ENCODE measurements around the gene TLE3.

TLE3 gene

GRCh38 chr15:70029297-70029701 lies 68.4 kb downstream of the TLE3 start:
- no peak for DNase-seq (ENCODE audit: low read depth in 2 of 2)

- no peak for DNase-seq (ENCODE audit: low read depth in 2 of 2)
These were observed 70.2 kb downstream of the TLE3 start for GRCh38 chr15:70027518-70027917.

- no peak for DNase-seq (ENCODE audit: low read depth in 2 of 2)
These were observed 70.7 kb downstream of the TLE3 start for GRCh38 chr15:70026991-70027390.

- DNase-seq (ENCODE audit: low read depth in 2 of 2): no peak
These were observed 72.1 kb downstream of the TLE3 start for GRCh38 chr15:70025413-70026296.

GRCh38 chr15:70024521-70024920 lies 73.2 kb downstream of the TLE3 start:
- DNase-seq (ENCODE audit: low read depth in 2 of 2): no peak

GRCh38 chr15:70023769-70024491 lies 73.8 kb downstream of the TLE3 start:
- DNase-seq (ENCODE audit: low read depth in 2 of 2): no peak

GRCh38 chr15:70023064-70023768 lies 74.5 kb downstream of the TLE3 start:
- DNase-seq (ENCODE audit: low read depth in 2 of 2): peak; percentile 7 to 28

GRCh38 chr15:70020229-70020628 lies 77.5 kb downstream of the TLE3 start:
- no peak for DNase-seq (ENCODE audit: low read depth in 2 of 2)

GRCh38 chr15:70018646-70019600 lies 78.8 kb downstream of the TLE3 start:
- no peak for DNase-seq (ENCODE audit: low read depth in 2 of 2)

GRCh38 chr15:70017801-70018200 lies 79.9 kb downstream of the TLE3 start:
- DNase-seq (ENCODE audit: low read depth in 2 of 2): no peak

GRCh38 chr15:70017025-70017424 lies 80.7 kb downstream of the TLE3 start:
- no peak for DNase-seq (ENCODE audit: low read depth in 2 of 2)

GRCh38 chr15:70016511-70016994 lies 81.2 kb downstream of the TLE3 start:
- DNase-seq (ENCODE audit: low read depth in 2 of 2): no peak

- DNase-seq (ENCODE audit: low read depth in 2 of 2): no peak
These were observed 82.7 kb downstream of the TLE3 start for GRCh38 chr15:70014860-70015490.

GRCh38 chr15:70014331-70014730 lies 83.4 kb downstream of the TLE3 start:
- no peak for DNase-seq (ENCODE audit: low read depth in 2 of 2)

- DNase-seq (ENCODE audit: low read depth in 2 of 2): no peak
These were observed 83.9 kb downstream of the TLE3 start for GRCh38 chr15:70013656-70014313.

- no peak for DNase-seq (ENCODE audit: low read depth in 2 of 2)
These were observed 84.8 kb downstream of the TLE3 start for GRCh38 chr15:70012895-70013294.

GRCh38 chr15:70008697-70009290 lies 88.9 kb downstream of the TLE3 start:
- DNase-seq (ENCODE audit: low read depth in 2 of 2): no peak

GRCh38 chr15:70006259-70007147 lies 91.2 kb downstream of the TLE3 start:
- no peak for DNase-seq (ENCODE audit: low read depth in 2 of 2)

- no peak for DNase-seq (ENCODE audit: low read depth in 2 of 2)
These were observed 92.9 kb downstream of the TLE3 start for GRCh38 chr15:70004826-70005225.
